H7 (cell line): ENCODE results near the gene COX4I1. TPM values are rescaled to one million over a fixed set of nuclear protein-coding genes. Genes with fewer than 3 reads are reported as not detected.
A peak's percentile ranks its signal among the peaks of the same experiment; 100 is the strongest.

Source experiments
- DNase-seq: peaks from one replicate; pipeline ENCODE4 v3.0.0; 2012
- H3K27me3 ChIP-seq: 2 replicates; pipeline ENCODE4 v1.6.0; 2011; ENCODE audit warnings: mild to moderate bottlenecking, low read length; ENCODE audit not compliant: control insufficient read depth, insufficient read depth
- H3K36me3 ChIP-seq: replicated peaks from 2 replicates; pipeline ENCODE4 v1.5.1; 2011; ENCODE audit warnings: low read length; ENCODE audit not compliant: control insufficient read depth, insufficient read depth
- H3K4me3 ChIP-seq: 2 replicates; pipeline ENCODE4 v1.5.1; 2011; ENCODE audit warnings: low read depth, mild to moderate bottlenecking, control low read depth, low read length, moderate library complexity; ENCODE audit not compliant: insufficient read depth
- total RNA-seq: library from RNA; depleted of rRNA; stranded (reverse); fragments of >200 nt; shearing (Covaris generic); gene quantifications from 2 replicates; pipeline ENCODE4 v1.2.3, GENCODE V29; 2014

The COX4I1 gene
- total RNA-seq, 1 experiment from 2014 or later: 696 TPM

- Histone ChIP-seq H3K36me3 (peaks cover 22% of the 10 kb centered on the region), H3K4me3 (no peak overlapping the region), H3K27me3 (no peaks in the 10 kb centered on the region)
- no peak for DNase-seq
Measured at GRCh38 chr16:85781156-85781555, 18.3 kb upstream of the COX4I1 start.

GRCh38 chr16:85781695-85782370 is 17.7 kb upstream of the COX4I1 start:
- peaks cover 24% of the 10 kb centered on the region for H3K36me3 ChIP-seq
- H3K27me3 ChIP-seq: no peaks in the 10 kb centered on the region
- no peak for DNase-seq
- no peak overlapping the region for H3K4me3 ChIP-seq

DNA sequence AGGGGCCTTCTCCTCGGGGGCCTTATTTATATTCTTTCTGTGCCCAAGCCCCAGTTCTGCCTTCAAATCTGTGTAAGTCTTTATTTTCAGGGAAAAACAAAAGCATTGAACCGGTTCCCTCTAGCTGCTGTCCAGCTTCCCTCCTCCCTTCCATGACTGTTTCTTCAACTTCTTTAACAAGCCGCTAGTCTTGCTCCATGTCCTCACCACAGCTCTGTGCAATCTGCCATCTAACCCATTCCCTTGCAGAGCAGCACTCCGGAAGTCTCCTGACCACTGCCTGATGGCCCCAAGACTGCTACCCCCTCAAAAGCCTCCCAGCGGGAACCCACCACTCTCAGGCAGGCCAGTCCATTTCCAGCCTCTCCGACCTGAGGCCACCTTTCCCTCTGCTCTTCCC is 17.0 kb upstream of the COX4I1 start:
- H3K27me3 ChIP-seq: no peaks in the 10 kb centered on the region
- no peak overlapping the region for H3K4me3 ChIP-seq
- DNase-seq: no peak
- H3K36me3 ChIP-seq: peaks cover 26% of the 10 kb centered on the region

DNA sequence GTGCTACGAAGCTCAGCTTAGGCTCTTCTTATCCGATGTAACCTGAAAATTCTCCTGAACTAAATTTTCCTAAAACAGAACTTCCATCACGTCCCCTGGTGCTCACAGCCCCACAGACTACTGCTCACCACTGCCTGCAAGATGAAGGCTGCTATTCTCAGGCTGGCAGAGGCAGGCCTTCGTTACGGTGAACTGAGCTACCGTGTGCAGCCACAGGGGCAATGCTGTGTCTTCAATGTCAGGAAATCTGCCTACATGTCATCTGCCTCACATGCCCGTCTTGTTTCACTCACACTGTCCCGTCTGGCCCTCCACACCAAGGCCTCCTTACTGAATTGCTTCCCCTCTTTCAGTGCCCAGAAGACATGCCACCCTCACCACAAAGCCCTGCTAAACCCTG is 16.1 kb upstream of the COX4I1 start:
- no peaks in the 10 kb centered on the region for H3K27me3 ChIP-seq
- H3K4me3 ChIP-seq: no peak overlapping the region
- no peak for DNase-seq
- peaks cover 33% of the 10 kb centered on the region for H3K36me3 ChIP-seq

- no peak for DNase-seq
- H3K36me3 ChIP-seq: peaks cover 26% of the 10 kb centered on the region
- H3K4me3 ChIP-seq: no peak overlapping the region
- H3K27me3 ChIP-seq: no peaks in the 10 kb centered on the region
Measured at GRCh38 chr16:85784813-85785212, 14.7 kb upstream of the COX4I1 start.

- H3K27me3 ChIP-seq: no peaks in the 10 kb centered on the region
- peaks cover 17% of the 10 kb centered on the region for H3K36me3 ChIP-seq
- H3K4me3 ChIP-seq: no peak overlapping the region
- DNase-seq: no peak
Measured at GRCh38 chr16:85785927-85786326, 13.6 kb upstream of the COX4I1 start.

- Histone ChIP-seq H3K36me3 (peaks cover 26% of the 10 kb centered on the region), H3K4me3 (no peak overlapping the region), H3K27me3 (no peaks in the 10 kb centered on the region)
- no peak for DNase-seq
Measured at GRCh38 chr16:85788819-85789218, 10.7 kb upstream of the COX4I1 start.

DNA sequence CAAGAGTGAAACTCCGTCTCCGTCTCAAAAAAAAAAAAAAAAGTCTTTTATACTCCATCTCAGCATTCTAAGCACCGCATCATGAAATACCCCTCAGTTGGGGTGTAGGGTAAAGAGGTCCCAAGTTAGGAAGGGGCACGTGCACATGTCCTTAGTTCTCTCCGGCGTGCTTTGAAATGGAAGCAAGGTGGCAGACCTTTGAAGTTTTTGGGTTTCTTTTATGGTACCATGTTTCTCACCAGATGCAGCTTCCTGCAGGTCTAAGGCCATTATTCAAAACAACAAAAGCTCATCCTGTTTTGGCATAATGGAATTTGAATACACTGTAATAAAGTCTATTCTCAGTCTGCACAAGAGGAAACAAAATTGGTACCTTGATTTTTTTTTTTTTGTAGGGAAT is 9.7 kb upstream of the COX4I1 start:
- H3K27me3 ChIP-seq: no peaks in the 10 kb centered on the region
- no peak for DNase-seq
- no peak overlapping the region for H3K4me3 ChIP-seq
- H3K36me3 ChIP-seq: peaks cover 26% of the 10 kb centered on the region

DNA sequence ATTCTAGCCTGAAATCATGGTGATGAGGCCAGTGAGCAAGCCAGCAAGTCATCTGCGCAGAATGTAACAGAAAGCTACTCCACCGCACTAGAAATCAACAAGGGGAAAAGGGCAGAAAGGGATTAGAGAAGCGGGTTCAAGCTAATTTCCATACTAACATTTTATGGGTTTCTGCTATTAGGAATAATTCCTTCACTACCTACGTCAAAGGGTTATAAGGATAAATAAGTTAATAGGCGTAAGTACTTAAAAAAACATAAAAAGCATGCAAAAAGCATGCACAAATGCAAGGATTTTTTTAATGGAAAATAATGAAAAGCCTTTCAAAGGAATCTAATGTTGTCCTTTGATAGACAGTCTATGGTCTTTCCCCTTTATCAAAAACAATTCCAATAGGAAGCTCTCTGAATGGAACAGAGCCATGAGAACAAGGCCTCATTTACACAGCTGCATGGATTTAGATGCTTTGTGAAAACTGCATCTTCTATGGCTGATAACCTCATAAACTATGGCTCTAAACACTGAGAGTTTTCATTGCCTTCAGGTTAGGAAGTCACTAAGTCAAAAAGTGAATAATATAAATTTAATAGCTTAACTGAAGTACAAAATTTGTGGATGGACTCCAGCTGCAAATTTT is 5.7 kb upstream of the COX4I1 start:
- peaks cover 22% of the 10 kb centered on the region for H3K36me3 ChIP-seq
- DNase-seq: no peak
- H3K4me3 ChIP-seq: no peak overlapping the region

DNA sequence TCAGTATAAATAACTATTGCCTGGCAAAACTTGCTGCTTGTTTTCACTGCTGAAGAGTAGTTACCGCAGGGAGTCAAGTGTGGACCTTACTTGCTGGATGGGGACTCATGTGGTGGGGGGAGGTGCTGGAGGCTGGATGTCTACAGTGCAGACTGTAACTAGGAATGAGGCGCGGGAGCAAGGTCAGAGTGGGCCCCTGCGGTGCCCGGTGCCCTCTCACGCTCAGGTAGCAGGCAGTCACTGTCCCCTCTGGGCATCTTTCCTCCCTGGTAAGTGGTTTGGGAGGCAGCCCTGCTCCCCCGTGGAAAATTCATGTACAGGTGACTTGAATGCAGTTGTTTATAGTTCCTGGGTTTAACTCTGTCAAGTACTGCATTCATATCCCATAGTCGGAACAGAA is 4.8 kb upstream of the COX4I1 start:
- Histone ChIP-seq H3K36me3 (peaks cover 22% of the 10 kb centered on the region), H3K27me3 (no peaks in the 10 kb centered on the region), H3K4me3 (no peak overlapping the region)
- no peak for DNase-seq

More for the DNA sequence above, 5.7 kb upstream of the COX4I1 start:
- H3K27me3 ChIP-seq: no peaks in the 10 kb centered on the region

DNA sequence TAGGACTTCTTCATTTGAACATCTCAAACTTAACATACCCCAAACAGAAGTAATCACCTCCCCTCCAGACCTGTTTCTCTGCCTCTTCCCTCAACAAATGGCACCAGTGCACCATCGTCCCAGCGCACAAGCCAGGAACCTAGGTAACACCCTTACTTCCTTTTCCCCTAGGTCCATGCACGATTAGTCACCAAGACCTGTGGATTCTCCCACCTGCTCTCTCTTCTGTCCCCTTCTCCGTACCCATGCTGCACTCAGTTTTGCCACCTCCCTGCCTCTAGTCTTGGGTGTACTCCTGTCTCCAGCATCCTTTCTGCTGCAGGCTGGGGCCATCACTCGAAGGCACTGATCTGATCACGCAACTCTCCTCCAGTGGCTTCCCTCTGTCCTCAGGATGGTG is 3.3 kb upstream of the COX4I1 start:
- Histone ChIP-seq H3K27me3 (no peaks in the 10 kb centered on the region), H3K4me3 (no peak overlapping the region), H3K36me3 (peaks cover 22% of the 10 kb centered on the region)
- no peak for DNase-seq

- H3K4me3 ChIP-seq: no peak overlapping the region
- no peak for DNase-seq
- H3K36me3 ChIP-seq: peaks cover 25% of the 10 kb centered on the region
- H3K27me3 ChIP-seq: no peaks in the 10 kb centered on the region
Measured at GRCh38 chr16:85796599-85796998, 2.9 kb upstream of the COX4I1 start.

DNA sequence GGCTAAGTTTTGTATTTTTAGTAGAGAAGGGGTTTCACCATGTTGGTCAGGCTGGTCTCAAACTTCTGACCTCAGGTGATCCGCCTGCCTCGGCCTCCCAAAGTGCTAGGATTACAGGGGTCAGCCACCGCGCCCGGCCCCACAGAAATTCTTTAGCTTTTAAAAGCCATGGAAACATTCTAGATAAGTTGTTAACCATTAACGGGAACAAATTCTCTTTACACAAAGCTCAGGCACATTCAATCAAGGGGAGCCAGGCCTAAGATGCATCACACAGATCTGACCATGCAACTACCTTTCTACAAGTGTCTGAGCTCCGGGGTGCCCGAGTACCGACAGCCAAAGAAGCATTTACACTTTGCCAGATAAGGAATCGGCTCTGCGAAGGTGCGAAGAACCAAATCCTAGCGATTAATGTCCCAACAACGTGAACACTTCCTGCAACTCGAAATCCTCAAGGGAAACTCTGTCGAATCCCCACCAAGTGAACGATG is 1.2 kb upstream of the COX4I1 start:
- peak; percentile 63 for DNase-seq
- Histone ChIP-seq H3K36me3 (peaks cover 32% of the 10 kb centered on the region), H3K27me3 (no peaks in the 10 kb centered on the region), H3K4me3 (peak overlapping the region; percentile 96)

GRCh38 chr16:85798901-85799496 is 496 bp upstream of the COX4I1 start:
- Histone ChIP-seq H3K27me3 (no peaks in the 10 kb centered on the region), H3K36me3 (peaks cover 34% of the 10 kb centered on the region), H3K4me3 (peak overlapping the region; percentile 96)
- DNase-seq: peak; percentile 87

DNA sequence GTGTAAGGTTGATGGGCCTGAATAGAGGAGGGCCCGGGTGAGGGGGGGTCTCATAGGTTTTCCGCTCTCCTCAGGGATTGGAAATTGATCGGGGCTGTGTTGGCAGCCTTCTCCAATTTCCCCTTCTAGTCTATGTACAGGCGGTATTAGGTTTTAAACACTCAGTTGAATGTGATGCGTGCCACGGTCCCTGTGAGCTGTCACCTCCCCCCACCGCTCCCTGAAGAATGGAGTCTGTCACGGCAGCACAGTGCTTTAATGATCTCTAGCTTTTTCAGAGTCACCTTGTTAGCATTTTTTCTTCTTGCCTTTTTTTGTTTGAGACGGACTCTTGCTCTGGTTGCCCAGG is 800 bp downstream of the COX4I1 start:
- peak overlapping the region; percentile 96 for H3K4me3 ChIP-seq
- peak; percentile 58 for DNase-seq
- H3K36me3 ChIP-seq: peaks cover 39% of the 10 kb centered on the region

More for the DNA sequence above, 800 bp downstream of the COX4I1 start:
- H3K27me3 ChIP-seq: no peaks in the 10 kb centered on the region
